HepG2 (cell line): ENCODE results near the gene MYO16. TPM values are rescaled to one million over a fixed set of nuclear protein-coding genes. Genes with fewer than 3 reads are reported as not detected.

ENCODE experiments used
- ATAC-seq: fragments of 200-7000 bp; cut with Tn5 transposase; 3 replicates; pipeline ENCODE4 v1.9.1; 2020; ENCODE audit warnings: mild to moderate bottlenecking, moderate library complexity
- BruUV-seq: library from RNA; stranded (reverse); fragments of 400-500 nt; replicated peaks from 2 replicates; lab custom pipeline; 2021; lab: Mats Ljungman, UMichigan
- CTCF ChIA-PET: fragments of 300-600 bp; formaldehyde crosslinking; extraction: SDS; loops from one replicate; lab custom pipeline; 2021; ENCODE audit warnings: low total read pairs, inconsistent platforms, low intra/inter-chr PET ratio; lab: Yijun Ruan, JAX
- POLR2A ChIA-PET: fragments of 350-600 bp; sonication (Branson Sonifier 250); formaldehyde crosslinking; loops from one replicate; lab custom pipeline; 2020; ENCODE audit warnings: antibody characterized with exemption, inconsistent platforms; lab: Yijun Ruan, JAX
- DNase-seq: peaks from one replicate; pipeline ENCODE4 v3.0.0-alpha.2; 2015; ENCODE audit warnings: low spot score
- FAIRE-seq: peaks from 3 replicates; lab custom pipeline; 2011; peaks lifted over from hg19 to GRCh38; lab: Jason Lieb, UNC
- H2AFZ ChIP-seq: one replicate; pipeline ENCODE4 v1.6.1; 2011; ENCODE audit warnings: low read length, inconsistent platforms
- H3K27ac ChIP-seq: fragments of 300-600 bp; 3 replicates; pipeline ENCODE4 v1.8.0; 2011; ENCODE audit warnings: mixed run types, mild to moderate bottlenecking, mixed read lengths, low read length, inconsistent platforms; ENCODE audit not compliant: insufficient read depth; ENCODE audit errors: extremely low read length
- H3K27me3 ChIP-seq, 2 experiments: fragments of 200-600 bp in 1 of 2; 2 replicates in 1 of 2; 3 replicates in 1 of 2; pipeline versions ENCODE4 v1.6.0 to v1.8.0; 2011; ENCODE audit warnings: low read length in 2 of 2, mild to moderate bottlenecking in 2 of 2, moderate library complexity in 2 of 2, inconsistent platforms in 1 of 2; ENCODE audit not compliant: insufficient read depth in 2 of 2, control insufficient read depth in 1 of 2
- H3K36me3 ChIP-seq, 2 experiments: fragments of 200-600 bp in 1 of 2; replicated peaks in 1 of 2; 2 replicates in 1 of 2; 3 replicates in 1 of 2; pipeline versions ENCODE4 v1.5.1 to v1.8.0; 2011; ENCODE audit warnings: low read length in 2 of 2, inconsistent platforms in 1 of 2; ENCODE audit not compliant: insufficient read depth in 2 of 2, control insufficient read depth in 1 of 2
- H3K4me1 ChIP-seq: 2 replicates; pipeline ENCODE4 v1.5.1; 2012; ENCODE audit warnings: low read length, inconsistent platforms; ENCODE audit not compliant: insufficient read depth
- H3K4me2 ChIP-seq: 2 replicates; pipeline ENCODE4 v1.6.0; 2011; ENCODE audit warnings: low read depth, low read length, inconsistent platforms
- H3K4me3 ChIP-seq, 3 experiments: fragments of 200-600 bp in 1 of 3; sonication (generic), shearing (Covaris generic) in 1 of 3; replicated peaks in 1 of 3; 2 replicates each; pipeline ENCODE4 v1.5.1; 2011 to 2016; ENCODE audit warnings: low read length in 3 of 3, inconsistent platforms in 2 of 3, low read depth in 2 of 3, mild to moderate bottlenecking in 2 of 3, control low read depth in 1 of 3, mixed read lengths in 1 of 3; ENCODE audit not compliant: insufficient read depth in 1 of 3
- H3K79me2 ChIP-seq: one replicate; pipeline ENCODE4 v1.6.1; 2011; ENCODE audit warnings: low read length, inconsistent platforms; ENCODE audit not compliant: insufficient read depth
- H3K9ac ChIP-seq: 2 replicates; pipeline ENCODE4 v1.6.0; 2011; ENCODE audit warnings: mild to moderate bottlenecking, low read depth, low read length, inconsistent platforms; ENCODE audit not compliant: insufficient read depth
- H3K9me3 ChIP-seq: 2 replicates; pipeline ENCODE4 v1.5.1; 2012; ENCODE audit warnings: mild to moderate bottlenecking, low read length
- H4K20me1 ChIP-seq: 2 replicates; pipeline ENCODE4 v1.6.0; 2011; ENCODE audit warnings: inconsistent platforms, mild to moderate bottlenecking, low read length, moderate library complexity; ENCODE audit not compliant: insufficient read depth
- BRD4 ChIP-seq: sonication (generic); formaldehyde crosslinking; IDR thresholded peaks from 2 replicates; pipeline ENCODE4 v1.4.0; 2020; ENCODE audit warnings: missing genetic modification reagents
- GATA4 ChIP-seq: sonication (generic); IDR thresholded peaks from 2 replicates; pipeline ENCODE4 v1.6.1; 2016; ENCODE audit warnings: antibody characterized with exemption, low read depth, borderline replicate concordance
- MXI1 ChIP-seq: IDR thresholded peaks from 3 replicates; pipeline ENCODE4 v1.6.1; 2012; ENCODE audit warnings: low read depth, low read length, inconsistent platforms, borderline replicate concordance
- SALL1 ChIP-seq: sonication (generic); formaldehyde crosslinking; IDR thresholded peaks from 2 replicates; pipeline ENCODE4 v1.8.0; 2022; ENCODE audit warnings: mild to moderate bottlenecking, missing genetic modification reagents
- SETDB1 ChIP-seq: sonication (generic); formaldehyde crosslinking; IDR thresholded peaks from 2 replicates; pipeline ENCODE4 v1.5.1; 2020; ENCODE audit warnings: missing genetic modification reagents, mild to moderate bottlenecking, borderline replicate concordance
- ZFP82 ChIP-seq: sonication (generic); formaldehyde crosslinking; IDR thresholded peaks from 2 replicates; pipeline ENCODE4 v1.5.1; 2020; ENCODE audit warnings: mild to moderate bottlenecking, missing genetic modification reagents, borderline replicate concordance
- ZFX ChIP-seq: sonication (generic); formaldehyde crosslinking; IDR thresholded peaks from 2 replicates; pipeline ENCODE4 v1.4.0; 2020; ENCODE audit warnings: mild to moderate bottlenecking, low read depth, missing genetic modification reagents, moderate library complexity
- ZNF10 ChIP-seq: sonication (generic); formaldehyde crosslinking; IDR thresholded peaks from 2 replicates; pipeline ENCODE4 v1.4.0; 2020; ENCODE audit warnings: mild to moderate bottlenecking, low read depth, missing genetic modification reagents, borderline replicate concordance
- ZNF879 ChIP-seq: sonication (generic); formaldehyde crosslinking; IDR thresholded peaks from 2 replicates; pipeline ENCODE4 v1.8.1; 2023; ENCODE audit warnings: missing genetic modification reagents
- WGBS: methylation state at CpG from one replicate; pipeline ENCODE4 v1.1.6; 2017; ENCODE audit warnings: low lambda C conversion rate; 5-methylcytosine and 5-hydroxymethylcytosine counted together
- in situ Hi-C: cut with HindIII; loops from 2 replicates; pipeline ENCODE4 v1.10.0; 2017; ENCODE audit warnings: low pct_unique_long_range_greater_than_20kb; ENCODE audit not compliant: extremely low pct_ligation_motif_present
- intact Hi-C: fragments of 100-400 bp; cut with micrococcal nuclease; formaldehyde crosslinking; loops from one replicate; pipeline ENCODE4 v1.10.0; 2022; ENCODE audit not compliant: unreplicated experiment
- polyA plus RNA-seq, 8 experiments: library from polyadenylated mRNA; depleted of rRNA in 3 of 8; stranded (reverse) in 7 of 8; unstranded in 1 of 8; fragments of >200 nt; fragmentation: Illumina TruSeq in 4 of 8; extraction: Trizol in 4 of 8; gene quantifications; 2 replicates each; pipeline versions ENCODE4 v1.2.1 to v1.2.3, GENCODE V29; 2011 to 2016; ENCODE audit warnings: low read depth in 4 of 8, missing spikeins in 1 of 8, mixed read lengths in 1 of 8; ENCODE audit not compliant: insufficient read depth in 1 of 8
- total RNA-seq, 5 experiments: library from RNA; depleted of rRNA; stranded (reverse); fragments of >200 nt; fragmentation: Illumina TruSeq; extraction: Trizol; gene quantifications; 2 replicates each; pipeline ENCODE4 v1.2.3, GENCODE V29; 2016; ENCODE audit warnings: low read depth in 1 of 5
- TF ChIP-seq, protein P1 (sequence below): sonication (generic); formaldehyde crosslinking; IDR thresholded peaks from 2 replicates; pipeline ENCODE4 v1.8.1; 2023; ENCODE audit warnings: missing genetic modification reagents, inconsistent platforms, borderline replicate concordance
- TF ChIP-seq, protein P2 (sequence below): IDR thresholded peaks from 2 replicates; pipeline ENCODE4 v1.6.1; 2016; ENCODE audit warnings: mild to moderate bottlenecking, missing biosample characterization, missing genetic modification reagents
- TF ChIP-seq, protein P3 (sequence below): sonication (generic); formaldehyde crosslinking; IDR thresholded peaks from 2 replicates; pipeline ENCODE4 v1.5.0; 2020; ENCODE audit warnings: mild to moderate bottlenecking, missing genetic modification reagents

Gene MYO16
- total and polyA plus RNA-seq, 2 of the 13 experiments (the other 11 are each of a cell fraction or from before 2014, with no cell fraction given): not detected

DNA sequence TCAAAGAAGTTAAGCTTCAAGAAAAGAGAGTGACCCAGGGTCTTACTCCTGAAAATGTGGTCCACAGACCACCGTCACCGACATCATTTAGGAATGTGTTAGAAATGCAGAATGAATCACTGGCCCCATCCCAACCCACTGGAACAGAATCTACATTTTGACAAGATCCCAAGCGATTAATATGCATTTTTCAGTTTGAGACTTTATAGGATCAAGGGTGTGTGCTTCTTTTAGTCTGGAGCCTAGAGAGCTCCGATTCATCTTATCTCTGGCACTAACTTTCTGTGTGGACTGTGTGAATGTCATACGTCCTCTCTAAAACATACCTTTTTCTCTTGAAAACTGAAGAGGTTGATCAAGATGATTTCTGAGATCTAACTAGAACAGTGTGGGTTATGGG lies 484.8 kb downstream of the MYO16 start:
- no peaks in the 10 kb centered on the region for H3K79me2 ChIP-seq
- intact Hi-C loops: no loop called here
- BruUV-seq: no TSS peak
- TF ChIP-seq, protein P1, sequence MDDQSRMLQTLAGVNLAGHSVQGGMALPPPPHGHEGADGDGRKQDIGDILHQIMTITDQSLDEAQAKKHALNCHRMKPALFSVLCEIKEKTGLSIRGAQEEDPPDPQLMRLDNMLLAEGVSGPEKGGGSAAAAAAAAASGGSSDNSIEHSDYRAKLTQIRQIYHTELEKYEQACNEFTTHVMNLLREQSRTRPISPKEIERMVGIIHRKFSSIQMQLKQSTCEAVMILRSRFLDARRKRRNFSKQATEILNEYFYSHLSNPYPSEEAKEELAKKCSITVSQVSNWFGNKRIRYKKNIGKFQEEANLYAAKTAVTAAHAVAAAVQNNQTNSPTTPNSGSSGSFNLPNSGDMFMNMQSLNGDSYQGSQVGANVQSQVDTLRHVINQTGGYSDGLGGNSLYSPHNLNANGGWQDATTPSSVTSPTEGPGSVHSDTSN (CRISPR knock-in tag): no peak
- TF ChIP-seq, all 625 proteins: peak for 0
- WGBS: 4% methylated on average over 5 of the region's 5 CpGs
- FAIRE-seq (no peak), ATAC-seq (no peak), DNase-seq (no peak)
- H3K27ac ChIP-seq: no peak overlapping the region
- no peaks in the 10 kb centered on the region for H3K36me3 ChIP-seq
- H3K4me1 ChIP-seq: no peaks in the 10 kb centered on the region
- POLR2A ChIA-PET: no interaction called here
- H3K4me2 ChIP-seq: no peak overlapping the region
- H3K9me3 ChIP-seq: no peaks in the 10 kb centered on the region
- H3K27me3 ChIP-seq: no peaks in the 10 kb centered on the region
- no peak overlapping the region for H3K9ac ChIP-seq
- CTCF ChIA-PET: no interaction called here
- H2AFZ ChIP-seq: no peak overlapping the region
- H4K20me1 ChIP-seq: no peaks in the 10 kb centered on the region
- H3K4me3 ChIP-seq: no peak overlapping the region
- in situ Hi-C loops: no loop called here

DNA sequence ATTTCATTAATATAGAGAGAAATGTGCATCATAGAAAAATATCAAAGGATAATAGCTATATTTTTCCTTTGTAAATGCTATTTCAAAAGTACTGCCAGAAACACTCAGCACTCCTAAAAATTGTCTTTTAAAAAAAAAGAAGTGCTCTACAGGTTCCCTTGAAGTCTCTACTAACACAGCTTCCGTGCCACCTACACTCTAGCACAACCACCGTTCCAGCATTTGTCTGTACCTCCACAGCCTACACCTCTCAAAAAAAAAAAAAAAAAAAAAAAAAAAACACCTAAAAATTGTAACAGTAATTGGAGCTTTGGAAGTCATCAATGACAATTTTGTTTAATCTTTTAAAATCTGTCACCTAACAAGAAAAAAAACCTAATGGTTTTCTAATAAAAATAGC lies 485.6 kb downstream of the MYO16 start:
- Histone ChIP-seq H3K36me3 (no peaks in the 10 kb centered on the region), H3K9me3 (no peaks in the 10 kb centered on the region), H4K20me1 (no peaks in the 10 kb centered on the region), H2AFZ (no peak overlapping the region), H3K4me2 (no peak overlapping the region), H3K4me1 (no peaks in the 10 kb centered on the region), H3K9ac (no peak overlapping the region), H3K4me3 (no peak overlapping the region)
- no peak for DNase-seq
- ChIA-PET CTCF (no interaction called here), POLR2A (no interaction called here)
- no TSS peak for BruUV-seq
- intact Hi-C loops (no loop called here), in situ Hi-C loops (no loop called here)
- FAIRE-seq: no peak
- no peak for ATAC-seq
- no peak for TF ChIP-seq ZFP82
- TF ChIP-seq ZFX (CRISPR knock-in tag): no peak
- TF ChIP-seq SALL1 (CRISPR knock-in tag): no peak
- TF ChIP-seq, protein P2, sequence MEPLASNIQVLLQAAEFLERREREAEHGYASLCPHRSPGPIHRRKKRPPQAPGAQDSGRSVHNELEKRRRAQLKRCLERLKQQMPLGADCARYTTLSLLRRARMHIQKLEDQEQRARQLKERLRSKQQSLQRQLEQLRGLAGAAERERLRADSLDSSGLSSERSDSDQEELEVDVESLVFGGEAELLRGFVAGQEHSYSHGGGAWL (CRISPR knock-in tag): no peak
- TF ChIP-seq, protein P3, sequence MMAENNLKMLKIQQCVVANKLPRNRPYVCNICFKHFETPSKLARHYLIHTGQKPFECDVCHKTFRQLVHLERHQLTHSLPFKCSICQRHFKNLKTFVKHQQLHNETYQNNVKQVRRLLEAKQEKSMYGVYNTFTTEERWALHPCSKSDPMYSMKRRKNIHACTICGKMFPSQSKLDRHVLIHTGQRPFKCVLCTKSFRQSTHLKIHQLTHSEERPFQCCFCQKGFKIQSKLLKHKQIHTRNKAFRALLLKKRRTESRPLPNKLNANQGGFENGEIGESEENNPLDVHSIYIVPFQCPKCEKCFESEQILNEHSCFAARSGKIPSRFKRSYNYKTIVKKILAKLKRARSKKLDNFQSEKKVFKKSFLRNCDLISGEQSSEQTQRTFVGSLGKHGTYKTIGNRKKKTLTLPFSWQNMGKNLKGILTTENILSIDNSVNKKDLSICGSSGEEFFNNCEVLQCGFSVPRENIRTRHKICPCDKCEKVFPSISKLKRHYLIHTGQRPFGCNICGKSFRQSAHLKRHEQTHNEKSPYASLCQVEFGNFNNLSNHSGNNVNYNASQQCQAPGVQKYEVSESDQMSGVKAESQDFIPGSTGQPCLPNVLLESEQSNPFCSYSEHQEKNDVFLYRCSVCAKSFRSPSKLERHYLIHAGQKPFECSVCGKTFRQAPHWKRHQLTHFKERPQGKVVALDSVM: no peak
- TF ChIP-seq ZNF879 (CRISPR knock-in tag): no peak
- TF ChIP-seq MXI1: no peak
- no peak for TF ChIP-seq SETDB1 (CRISPR knock-in tag)
- TF ChIP-seq ZNF10 (CRISPR knock-in tag): no peak
- no peak for TF ChIP-seq GATA4
- no peak for TF ChIP-seq BRD4 (CRISPR knock-in tag)
- TF ChIP-seq, all 625 proteins: peak for 0
- Histone ChIP-seq H3K27ac (no peak overlapping the region), H3K27me3 (no peaks in the 10 kb centered on the region), H3K79me2 (no peaks in the 10 kb centered on the region)
- WGBS: 4% methylated on average over 2 of the region's 2 CpGs
